GM18520 (cell line): ENCODE results near the gene DENND4A.
A peak's percentile ranks its signal among the peaks of the same experiment; 100 is the strongest.

Source experiments
- ATAC-seq: cut with Tn5 transposase; IDR thresholded peaks from one replicate; pipeline ENCODE4 v1.9.1; 2021; ENCODE audit not compliant: unreplicated experiment

DENND4A gene

GRCh38 chr15:65792138-65792987 lies at the start of gene DENND4A:
Gene DENND4A, minus strand, starts transcription at chr15:65792293. Its CDS starts 35,843 bp downstream, at chr15:65756450.
- peak; percentile 77 for ATAC-seq

- ATAC-seq = no peak
Observed at GRCh38 chr15:65841121-65841930, 49.2 kb upstream of the DENND4A start.

GRCh38 chr15:65839985-65840384 lies 47.9 kb upstream of the DENND4A start:
- ATAC-seq = no peak

GRCh38 chr15:65839354-65839901 lies 47.3 kb upstream of the DENND4A start:
- ATAC-seq = no peak

- ATAC-seq = no peak
Observed at GRCh38 chr15:65837301-65838294, 45.5 kb upstream of the DENND4A start.

GRCh38 chr15:65836665-65837064 lies 44.6 kb upstream of the DENND4A start:
- no peak for ATAC-seq

GRCh38 chr15:65835447-65835846 lies 43.4 kb upstream of the DENND4A start:
- no peak for ATAC-seq

- no peak for ATAC-seq
Observed at GRCh38 chr15:65834603-65835282, 42.6 kb upstream of the DENND4A start.

- no peak for ATAC-seq
Observed at GRCh38 chr15:65833501-65834205, 41.6 kb upstream of the DENND4A start.

GRCh38 chr15:65832549-65833364 lies 40.7 kb upstream of the DENND4A start:
- no peak for ATAC-seq

GRCh38 chr15:65829130-65829764 lies 37.2 kb upstream of the DENND4A start:
- no peak for ATAC-seq

GRCh38 chr15:65828585-65828984 lies 36.5 kb upstream of the DENND4A start:
- no peak for ATAC-seq

- no peak for ATAC-seq
Observed at GRCh38 chr15:65827065-65827464, 35.0 kb upstream of the DENND4A start.

GRCh38 chr15:65824941-65825544 lies 33.0 kb upstream of the DENND4A start:
- ATAC-seq = no peak

GRCh38 chr15:65824031-65824743 lies 32.1 kb upstream of the DENND4A start:
- ATAC-seq = no peak

GRCh38 chr15:65822316-65822715 lies 30.2 kb upstream of the DENND4A start:
- ATAC-seq = no peak

- ATAC-seq = no peak
Observed at GRCh38 chr15:65821070-65821469, 29.0 kb upstream of the DENND4A start.
